H1 (cell line): ENCODE measurements around the gene RIOK3. TPM values are rescaled to one million over a fixed set of nuclear protein-coding genes. Genes with fewer than 3 reads are reported as not detected.

Experiments used
- CTCF ChIA-PET: fragments of 300-600 bp; sonication (Branson Sonifier 250); formaldehyde crosslinking; loops from one replicate; lab custom pipeline; 2021; ENCODE audit not compliant: partially characterized antibody; lab: Charles Lee
- POLR2A ChIA-PET: fragments of 300-600 bp; sonication (Branson Sonifier 250); formaldehyde crosslinking; loops from one replicate; lab custom pipeline; 2021; ENCODE audit warnings: inconsistent platforms; ENCODE audit not compliant: partially characterized antibody; lab: Charles Lee
- DNase-seq, 2 experiments: peaks; one replicate each; pipeline versions ENCODE4 v3.0.0 to v3.0.0-alpha.2; 2010 to 2022; ENCODE audit warnings: low spot score in 2 of 2, low read depth in 1 of 2, mixed read lengths in 1 of 2
- FAIRE-seq: peaks from 2 replicates; lab custom pipeline; 2011; peaks lifted over from hg19 to GRCh38; lab: Jason Lieb, UNC
- H2AFZ ChIP-seq: 2 replicates; pipeline ENCODE4 v1.8.1; 2012; ENCODE audit warnings: low read length, inconsistent platforms
- H2AK5ac ChIP-seq: 2 replicates; pipeline ENCODE4 v1.6.1; 2013; ENCODE audit warnings: low read depth, low read length
- H2BK120ac ChIP-seq: replicated peaks from 2 replicates; pipeline ENCODE3; 2013; ENCODE audit warnings: low read depth, low read length, inconsistent platforms
- H2BK12ac ChIP-seq: 2 replicates; pipeline ENCODE4 v1.6.1; 2013; ENCODE audit warnings: low read depth, low read length
- H2BK15ac ChIP-seq: 2 replicates; pipeline ENCODE4 v1.6.1; 2013; ENCODE audit warnings: low read length
- H2BK20ac ChIP-seq: 2 replicates; pipeline ENCODE4 v1.6.1; 2013; ENCODE audit warnings: low read length
- H2BK5ac ChIP-seq: 2 replicates; pipeline ENCODE4 v1.6.1; 2013; ENCODE audit warnings: low read depth, low read length
- H3K14ac ChIP-seq: 2 replicates; pipeline ENCODE4 v1.6.1; 2013; ENCODE audit warnings: inconsistent platforms; ENCODE audit not compliant: insufficient read length
- H3K18ac ChIP-seq: 2 replicates; pipeline ENCODE4 v1.6.1; 2013; ENCODE audit warnings: low read length; ENCODE audit errors: extremely low read depth
- H3K23ac ChIP-seq: 2 replicates; pipeline ENCODE4 v1.6.1; 2013; ENCODE audit warnings: inconsistent platforms; ENCODE audit not compliant: insufficient read length
- H3K23me2 ChIP-seq: 2 replicates; pipeline ENCODE4 v1.6.1; 2013; ENCODE audit warnings: low read depth, low read length
- H3K27ac ChIP-seq: 2 replicates; pipeline ENCODE4 v1.6.1; 2011; ENCODE audit warnings: low read depth, low read length, inconsistent platforms
- H3K27me3 ChIP-seq, 4 experiments: replicated peaks in 1 of 4; 1 replicate in 1 of 4; 2 replicates in 3 of 4; pipeline versions ENCODE4 v1.6.1 to v1.8.1; 2011 to 2013; ENCODE audit warnings: low read length in 3 of 4, mild to moderate bottlenecking in 3 of 4, inconsistent platforms in 2 of 4, mixed read lengths in 2 of 4, moderate library complexity in 1 of 4; ENCODE audit not compliant: control insufficient read depth in 3 of 4, insufficient read depth in 3 of 4; ENCODE audit errors: extremely low read depth in 1 of 4
- H3K36me3 ChIP-seq, 4 experiments: 2 replicates each; pipeline versions ENCODE4 v1.6.1 to v1.8.1; 2011 to 2013; ENCODE audit warnings: mild to moderate bottlenecking in 4 of 4, low read length in 3 of 4, moderate library complexity in 2 of 4, control low read depth in 1 of 4, inconsistent platforms in 1 of 4; ENCODE audit not compliant: insufficient read depth in 4 of 4, control insufficient read depth in 2 of 4
- H3K4ac ChIP-seq: replicated peaks from 2 replicates; pipeline ENCODE3; 2013; ENCODE audit warnings: low read length, low read depth, mixed read lengths, inconsistent platforms; ENCODE audit not compliant: insufficient read length
- H3K4me1 ChIP-seq, 4 experiments: replicated peaks in 1 of 4; 1 replicate in 1 of 4; 2 replicates in 3 of 4; pipeline versions ENCODE4 v1.6.1 to v1.8.1; 2011 to 2013; ENCODE audit warnings: low read length in 3 of 4, inconsistent platforms in 2 of 4, mixed read lengths in 1 of 4; ENCODE audit not compliant: insufficient read depth in 4 of 4, control insufficient read depth in 3 of 4
- H3K4me2 ChIP-seq, 2 experiments: 2 replicates each; pipeline versions ENCODE4 v1.6.1 to v1.8.1; 2011 to 2013; ENCODE audit warnings: low read depth in 2 of 2, low read length in 2 of 2, control low read depth in 1 of 2, inconsistent platforms in 1 of 2, mild to moderate bottlenecking in 1 of 2; ENCODE audit not compliant: insufficient read depth in 1 of 2
- H3K4me3 ChIP-seq, 4 experiments: fragments of 200-600, 300-600 bp in 1 of 4; sonication (generic), shearing (Covaris generic), sonication (Bioruptor Twin) in 1 of 4; 2 replicates each; pipeline versions ENCODE4 v1.5.1 to v1.8.1; 2011 to 2016; ENCODE audit warnings: low read length in 4 of 4, low read depth in 3 of 4, control low read depth in 2 of 4, inconsistent platforms in 2 of 4, mild to moderate bottlenecking in 2 of 4, mixed read lengths in 1 of 4, moderate library complexity in 1 of 4; ENCODE audit not compliant: insufficient read depth in 2 of 4; ENCODE audit errors: extremely low read depth in 1 of 4
- H3K56ac ChIP-seq: replicated peaks from 2 replicates; pipeline ENCODE3; 2013; ENCODE audit warnings: low read depth, mild to moderate bottlenecking, mixed read lengths, low read length, inconsistent platforms; ENCODE audit not compliant: insufficient read length
- H3K79me1 ChIP-seq: 2 replicates; pipeline ENCODE4 v1.6.1; 2013; ENCODE audit warnings: low read depth, low read length, control low read depth
- H3K79me2 ChIP-seq, 2 experiments: 2 replicates each; pipeline versions ENCODE4 v1.6.1 to v1.8.1; 2012 to 2013; ENCODE audit warnings: low read length in 2 of 2, mild to moderate bottlenecking in 2 of 2, inconsistent platforms in 1 of 2; ENCODE audit not compliant: insufficient read depth in 2 of 2, control insufficient read depth in 1 of 2
- H3K9ac ChIP-seq, 4 experiments: replicated peaks in 1 of 4; 1 replicate in 1 of 4; 2 replicates in 3 of 4; pipeline versions ENCODE4 v1.6.1 to v1.8.1; 2011 to 2013; ENCODE audit warnings: low read depth in 3 of 4, low read length in 3 of 4, control low read depth in 2 of 4, mild to moderate bottlenecking in 2 of 4, moderate library complexity in 2 of 4, inconsistent platforms in 1 of 4; ENCODE audit errors: extremely low read depth in 1 of 4
- H3K9me3 ChIP-seq, 2 experiments: 2 replicates each; pipeline versions ENCODE4 v1.6.1 to v1.8.1; 2012 to 2013; ENCODE audit warnings: mild to moderate bottlenecking in 2 of 2, moderate library complexity in 2 of 2, control low read depth in 1 of 2, inconsistent platforms in 1 of 2, low read depth in 1 of 2, low read length in 1 of 2, mixed read lengths in 1 of 2; ENCODE audit not compliant: insufficient read depth in 2 of 2
- H4K20me1 ChIP-seq, 2 experiments: replicated peaks in 1 of 2; 2 replicates each; pipeline versions ENCODE3 to v1.8.1; 2011 to 2013; ENCODE audit warnings: inconsistent platforms in 2 of 2, low read length in 2 of 2, mild to moderate bottlenecking in 1 of 2; ENCODE audit not compliant: insufficient read depth in 2 of 2, control insufficient read depth in 1 of 2
- H4K5ac ChIP-seq: 2 replicates; pipeline ENCODE4 v1.6.1; 2013; ENCODE audit warnings: low read length, low read depth, mixed read lengths, inconsistent platforms; ENCODE audit not compliant: insufficient read length
- H4K8ac ChIP-seq: 2 replicates; pipeline ENCODE4 v1.8.0; 2013; ENCODE audit warnings: mild to moderate bottlenecking, moderate library complexity, low read length, inconsistent platforms; ENCODE audit not compliant: insufficient read depth; ENCODE audit errors: extremely low read depth
- H4K91ac ChIP-seq: replicated peaks from 2 replicates; pipeline ENCODE3; 2013; ENCODE audit warnings: low read length, mixed read lengths, inconsistent platforms; ENCODE audit not compliant: insufficient read length
- CHD1 ChIP-seq: IDR thresholded peaks from 2 replicates; pipeline ENCODE4 v1.6.1; 2012; ENCODE audit warnings: low read depth, low read length, improper control_type of control experiment
- EP300 ChIP-seq, 2 experiments: IDR thresholded peaks; 1 replicate in 1 of 2; 2 replicates in 1 of 2; pipeline ENCODE4 v1.6.1; 2011 to 2012; ENCODE audit warnings: low read depth in 2 of 2, low read length in 2 of 2, mild to moderate bottlenecking in 2 of 2, borderline replicate concordance in 1 of 2, inconsistent platforms in 1 of 2, moderate library complexity in 1 of 2
- FOSL1 ChIP-seq: IDR thresholded peaks from 2 replicates; pipeline ENCODE4 v1.6.1; 2011; ENCODE audit warnings: mild to moderate bottlenecking, low read depth, low read length, moderate library complexity; ENCODE audit not compliant: insufficient read depth
- HDAC2 ChIP-seq, 2 experiments: fragments of 300-600 bp in 1 of 2; sonication (generic) in 1 of 2; IDR thresholded peaks; 2 replicates each; pipeline ENCODE4 v1.6.1; 2011 to 2012; ENCODE audit warnings: low read depth in 2 of 2, low read length in 2 of 2, mild to moderate bottlenecking in 2 of 2, moderate library complexity in 2 of 2, borderline replicate concordance in 1 of 2, inconsistent platforms in 1 of 2
- NANOG ChIP-seq: IDR thresholded peaks from 2 replicates; pipeline ENCODE4 v1.6.1; 2011; ENCODE audit warnings: low read length, low read depth, mild to moderate bottlenecking, inconsistent platforms; ENCODE audit not compliant: insufficient read depth, poor library complexity, severe bottlenecking
- POLR2A ChIP-seq, 2 experiments: IDR thresholded peaks; 1 replicate in 1 of 2; 2 replicates in 1 of 2; pipeline ENCODE4 v1.6.1; 2011; ENCODE audit warnings: low read depth in 2 of 2, low read length in 2 of 2, mild to moderate bottlenecking in 2 of 2; ENCODE audit errors: control extremely low read depth in 1 of 2
- RAD21 ChIP-seq, 2 experiments: IDR thresholded peaks in 1 of 2; conservative IDR thresholded peaks in 1 of 2; 2 replicates each; pipeline ENCODE4 v1.6.1; 2011; ENCODE audit warnings: low read depth in 2 of 2, low read length in 2 of 2, improper control_type of control experiment in 1 of 2, inconsistent platforms in 1 of 2, mild to moderate bottlenecking in 1 of 2, moderate library complexity in 1 of 2
- RNF2 ChIP-seq: fragments of 200-900, 300-1000 bp; sonication (generic); IDR thresholded peaks from 2 replicates; pipeline ENCODE4 v1.7.1; 2016; ENCODE audit warnings: borderline replicate concordance, low read depth, mild to moderate bottlenecking, antibody characterized with exemption, low read length; ENCODE audit not compliant: poor library complexity, severe bottlenecking; ENCODE audit errors: missing control alignments
- SIN3A ChIP-seq, 2 experiments: IDR thresholded peaks in 1 of 2; conservative IDR thresholded peaks in 1 of 2; 2 replicates each; pipeline ENCODE4 v1.6.1; 2011 to 2012; ENCODE audit warnings: low read length in 2 of 2, improper control_type of control experiment in 1 of 2, low read depth in 1 of 2, mild to moderate bottlenecking in 1 of 2
- SP4 ChIP-seq: IDR thresholded peaks from 2 replicates; pipeline ENCODE4 v1.6.1; 2012; ENCODE audit warnings: low read length, inconsistent platforms
- SRF ChIP-seq: IDR thresholded peaks from 2 replicates; pipeline ENCODE4 v1.6.1; 2011; ENCODE audit warnings: mild to moderate bottlenecking, low read depth, low read length, moderate library complexity
- WGBS, 2 experiments: shearing (Covaris generic) in 1 of 2; methylation state at CpG; one replicate each; pipeline versions ENCODE4 v1.1.6 to v1.1.7; 2013 to 2015; ENCODE audit warnings: low lambda C conversion rate in 2 of 2, mixed read lengths in 2 of 2, inconsistent platforms in 1 of 2, low coverage in 1 of 2, missing lambda C conversion rate in 1 of 2; ENCODE audit not compliant: insufficient replicate concordance in 2 of 2, insufficient coverage in 1 of 2, insufficient read length in 1 of 2; ENCODE audit errors: extremely low coverage in 1 of 2, missing lambda C conversion rate in 1 of 2; 5-methylcytosine and 5-hydroxymethylcytosine counted together
- polyA plus RNA-seq, 7 experiments: library from polyadenylated mRNA; depleted of rRNA in 3 of 7; stranded (reverse) in 5 of 7; unstranded in 2 of 7; fragments of >200 nt in 5 of 7; fragments of 200-250 nt in 2 of 7; gene quantifications; 1 replicate in 5 of 7; 2 replicates in 1 of 7; 4 replicates in 1 of 7; pipeline versions ENCODE4 v1.2.1 to v1.2.3, GENCODE V29; 2011 to 2013; ENCODE audit warnings: missing spikeins in 2 of 7, mixed read lengths in 2 of 7
- total RNA-seq: library from RNA; stranded (reverse); fragmentation: NEBNext Ultra II Directional; extraction: Animal tissue kit (Norgen Biotek cat#: 25700); gene quantifications from 2 replicates; pipeline ENCODE4 v1.2.1, GENCODE V29; 2021
- TF ChIP-seq, protein P1 (sequence below): IDR thresholded peaks from 2 replicates; pipeline ENCODE4 v1.6.1; 2012; ENCODE audit warnings: inconsistent platforms

The RIOK3 gene
- total and polyA plus RNA-seq, 2 of the 8 experiments (the other 6 are each of a cell fraction or from before 2014, with no cell fraction given): 7.5 to 24.3 TPM

DNA sequence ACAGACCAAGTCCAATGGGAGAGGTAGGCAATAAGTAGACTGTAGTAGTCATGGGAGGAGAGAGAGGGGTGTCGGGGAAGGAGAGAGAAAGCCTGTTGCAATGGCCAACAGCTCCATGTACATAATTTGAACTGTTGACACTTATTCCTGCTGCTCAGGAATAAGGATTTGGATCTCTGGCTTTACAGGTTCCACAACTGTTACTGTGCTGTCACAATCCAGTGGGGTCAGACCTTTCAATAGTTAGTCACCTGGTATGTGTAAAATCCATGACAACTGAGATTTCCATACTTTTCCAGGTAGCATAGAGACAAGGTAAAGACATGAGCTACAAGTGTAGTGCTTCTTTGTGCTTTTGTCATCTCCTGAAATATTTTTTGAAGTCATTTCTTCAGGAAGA lies 47.5 kb upstream of the RIOK3 start:
- no peaks in the 10 kb centered on the region for H3K9me3 ChIP-seq
- no peaks in the 10 kb centered on the region for H3K27me3 ChIP-seq
- no peak for FAIRE-seq
- no peaks in the 10 kb centered on the region for H3K23me2 ChIP-seq
- H4K91ac ChIP-seq: no peak overlapping the region
- POLR2A ChIA-PET: interaction anchor here (1.6 kb wide), 1 partner anchor 10 kb away, joined by 3 read pairs; no protein-coding TSS in a partner anchor
- H4K8ac ChIP-seq: no peak overlapping the region
- H3K9ac ChIP-seq: no peak overlapping the region
- no peak overlapping the region for H3K14ac ChIP-seq
- no peak for DNase-seq
- no peak overlapping the region for H2BK120ac ChIP-seq
- H3K23ac ChIP-seq: no peak overlapping the region
- H3K36me3 ChIP-seq: no peaks in the 10 kb centered on the region
- no peak overlapping the region for H3K4ac ChIP-seq
- 100% methylated on average over 1 of the region's 1 CpG; no CpG with 5 or more reads in 1 of the 2 experiments for WGBS, 2 experiments
- peaks cover 7 to 10% (median 9%) of the 10 kb centered on the region in 4 experiments for H3K4me1 ChIP-seq
- no peak overlapping the region for H3K27ac ChIP-seq
- peaks cover 2% of the 10 kb centered on the region for H3K79me1 ChIP-seq
- H4K5ac ChIP-seq: no peak overlapping the region
- no peak overlapping the region for H2BK5ac ChIP-seq
- H3K18ac ChIP-seq: no peak overlapping the region
- no peak overlapping the region for H2BK15ac ChIP-seq
- no peak overlapping the region for H2AFZ ChIP-seq
- CTCF ChIA-PET: interaction anchor here (0.6 to 1.7 kb wide), 9 partner anchors 28 to 607 kb away, joined by 3 read pairs; no protein-coding TSS in a partner anchor
- H2BK12ac ChIP-seq: no peak overlapping the region
- H3K4me2 ChIP-seq: no peak overlapping the region
- no peaks in the 10 kb centered on the region for H4K20me1 ChIP-seq
- H2AK5ac ChIP-seq: no peak overlapping the region
- H3K4me3 ChIP-seq: no peak overlapping the region
- H2BK20ac ChIP-seq: no peak overlapping the region
- no peaks in the 10 kb centered on the region for H3K79me2 ChIP-seq
- H3K56ac ChIP-seq: no peak overlapping the region
- TF ChIP-seq CHD1 (no peak), SIN3A (conservative IDR thresholded peaks at IDR 0.05 in 1 of 2, IDR thresholded peaks at IDR 0.05 in 1 of 2; ENCODE audit: low read depth in 1 of 2, low read length in 2 of 2) (no peak), EP300 (IDR thresholded peaks at IDR 0.05; ENCODE audit: borderline replicate concordance in 1 of 2, low read depth in 2 of 2, low read length in 2 of 2) (no peak), HDAC2 (IDR thresholded peaks at IDR 0.05; ENCODE audit: borderline replicate concordance in 1 of 2, low read depth in 2 of 2, low read length in 2 of 2) (no peak), RNF2 (no peak), SRF (no peak), SP4 (no peak), POLR2A (IDR thresholded peaks at IDR 0.05; ENCODE audit: control extremely low read depth in 1 of 2, low read depth in 2 of 2, low read length in 2 of 2) (no peak), NANOG (no peak), RAD21 (IDR thresholded peaks at IDR 0.05 in 1 of 2, conservative IDR thresholded peaks at IDR 0.05 in 1 of 2; ENCODE audit: low read depth in 2 of 2, low read length in 2 of 2) (no peak), FOSL1 (no peak)
- TF ChIP-seq, protein P1, sequence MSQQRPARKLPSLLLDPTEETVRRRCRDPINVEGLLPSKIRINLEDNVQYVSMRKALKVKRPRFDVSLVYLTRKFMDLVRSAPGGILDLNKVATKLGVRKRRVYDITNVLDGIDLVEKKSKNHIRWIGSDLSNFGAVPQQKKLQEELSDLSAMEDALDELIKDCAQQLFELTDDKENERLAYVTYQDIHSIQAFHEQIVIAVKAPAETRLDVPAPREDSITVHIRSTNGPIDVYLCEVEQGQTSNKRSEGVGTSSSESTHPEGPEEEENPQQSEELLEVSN: no peak
